Right ventricle myocardium superior (tissue), 1 donor: ENCODE measurements around the gene CPT1C. TPM values are rescaled to one million over a fixed set of nuclear protein-coding genes. Genes with fewer than 3 reads are reported as not detected.

Experiments used
- ATAC-seq: fragments of 200-7000 bp; cut with Tn5 transposase; one replicate; pipeline ENCODE4 v1.9.1; 2020; ENCODE audit warnings: mild to moderate bottlenecking; ENCODE audit not compliant: poor library complexity
- DNase-seq: peaks from one replicate; pipeline ENCODE4 v3.0.0-alpha.2; 2020
- intact Hi-C: fragments of 100-400 bp; cut with DNase I; formaldehyde crosslinking; loops from one replicate; pipeline ENCODE4 v1.11.2; 2022
- total RNA-seq: library from RNA; stranded (reverse); fragmentation: NEBNext Ultra II Directional; extraction: Animal tissue kit (Norgen Biotek cat#: 25700); gene quantifications from one replicate; pipeline ENCODE4 v1.2.1, GENCODE V29; 2021
- donor health status: DM: no; HTN: yes; CAD: no; lungs with severe emphysema.

The CPT1C gene
- total RNA-seq, 1 donor from 2014 or later = 2.2 TPM

DNA sequence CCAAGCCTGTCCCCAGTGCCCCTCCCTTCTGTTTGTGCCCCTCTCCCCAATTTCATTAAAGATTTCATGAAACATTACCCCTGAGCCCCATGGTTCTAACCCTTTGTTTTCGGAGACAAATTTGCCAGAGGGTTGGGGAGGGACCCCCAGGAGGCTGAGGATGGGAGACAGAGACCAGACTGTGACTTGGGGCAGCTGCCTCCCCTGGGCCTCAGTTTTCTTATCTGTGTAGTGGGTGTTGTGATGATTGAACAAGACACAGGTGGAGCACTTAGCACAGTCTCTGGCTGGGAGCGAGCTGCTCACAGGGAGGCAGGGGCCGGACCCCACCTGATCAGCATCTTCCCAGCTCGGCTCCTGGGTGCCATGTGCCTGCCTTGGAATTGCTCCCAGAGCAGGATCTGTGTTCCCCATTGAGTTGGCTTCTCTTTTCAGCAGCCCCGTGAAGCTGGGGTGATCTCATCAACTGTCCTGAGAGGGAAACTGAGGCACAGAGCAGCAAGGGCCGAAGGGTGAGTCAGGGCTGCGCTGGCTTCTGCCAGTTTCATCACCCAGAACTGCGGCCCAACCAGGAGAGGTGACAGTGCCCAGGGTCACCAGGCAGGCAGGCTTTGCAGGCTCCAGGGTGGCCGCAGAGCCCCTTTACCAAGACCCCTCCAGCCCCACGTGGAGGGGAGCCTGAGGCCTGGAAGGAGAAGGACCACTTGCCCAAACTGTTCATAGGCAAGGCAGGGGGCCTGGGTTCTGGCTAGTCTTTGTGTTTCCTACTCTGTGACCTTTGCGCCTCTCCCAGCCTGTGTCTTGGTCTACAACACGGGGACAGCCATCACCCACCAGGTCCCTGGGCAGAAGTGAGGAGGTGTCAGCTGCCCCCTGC lies 32.1 kb upstream of the CPT1C start:
- ATAC-seq (no peak), DNase-seq (no peak)
- intact Hi-C loops = no loop called here

DNA sequence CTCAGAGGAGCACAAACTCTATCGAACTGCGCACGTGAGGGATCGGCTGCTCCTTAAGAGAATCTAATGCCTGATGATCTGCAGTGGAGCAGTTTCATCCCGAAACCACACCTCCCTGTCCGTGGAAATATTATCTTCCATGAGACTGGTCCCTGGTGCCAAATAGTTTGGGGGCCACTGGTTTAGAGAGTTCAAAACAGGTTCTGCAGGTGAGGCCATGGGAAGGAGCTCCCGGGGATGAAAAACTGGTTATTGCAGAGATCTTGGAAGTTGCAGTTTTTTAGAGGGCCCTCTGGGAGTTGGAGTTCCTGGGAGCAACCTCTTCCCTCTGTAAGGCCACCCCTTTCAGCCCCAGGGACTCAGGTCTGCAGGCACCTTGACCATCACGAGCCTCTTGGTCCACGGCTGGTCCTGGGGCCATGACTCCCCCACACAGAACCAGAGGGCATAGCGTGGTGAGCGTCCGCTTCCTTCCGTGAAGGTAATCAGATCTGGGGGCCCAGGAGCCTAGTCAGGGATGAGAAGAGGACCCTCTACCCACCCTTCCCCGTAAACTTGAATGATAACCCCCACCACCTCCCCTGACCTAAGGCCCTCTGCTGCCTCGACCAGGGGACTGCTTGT lies 30.5 kb upstream of the CPT1C start:
- no peak for DNase-seq
- intact Hi-C loops = no loop called here
- ATAC-seq = no peak

DNA sequence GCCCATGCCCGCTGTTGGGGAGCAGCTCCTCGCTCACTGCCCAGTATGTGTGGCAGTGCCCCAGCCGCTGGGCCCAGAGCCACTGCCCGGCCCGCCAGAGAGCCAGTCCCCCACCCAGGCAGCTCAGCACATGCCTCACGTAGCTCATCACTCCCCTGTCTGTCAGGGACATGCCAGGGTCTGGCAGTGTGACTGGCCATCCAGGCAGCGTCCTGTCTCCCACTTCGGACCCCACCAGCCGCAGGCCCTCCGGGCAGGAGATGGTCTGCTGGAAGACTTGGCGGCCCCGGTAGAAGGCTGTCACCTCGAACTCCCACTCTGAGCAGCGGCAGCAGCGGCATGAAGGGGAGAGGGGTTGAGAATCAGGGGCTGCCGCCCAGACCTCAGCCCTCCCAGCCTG lies 28.9 kb upstream of the CPT1C start:
- intact Hi-C loops = no loop called here
- DNase-seq = no peak
- ATAC-seq = no peak

DNA sequence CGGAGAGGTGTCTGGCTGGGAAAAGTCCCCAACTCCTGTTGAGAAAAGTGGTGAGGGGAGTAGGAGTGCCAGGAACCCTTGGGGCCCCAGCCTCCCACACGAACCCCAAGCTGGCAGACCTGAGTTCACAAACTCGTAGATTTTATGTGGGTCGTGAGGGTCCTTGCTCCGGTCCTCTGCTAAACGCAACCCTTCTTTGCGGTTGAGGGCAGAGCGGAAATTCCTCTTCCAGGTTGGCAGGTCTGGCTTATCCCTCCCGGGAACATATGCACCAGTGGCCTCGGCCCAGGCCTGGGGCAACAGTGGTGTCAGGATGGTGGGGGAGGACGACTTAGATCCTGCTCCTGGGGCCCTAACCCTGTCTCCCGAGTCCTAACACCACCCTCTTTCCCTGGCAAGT lies 27.7 kb upstream of the CPT1C start:
- ATAC-seq (no peak), DNase-seq (no peak)
- intact Hi-C loops = no loop called here

DNA sequence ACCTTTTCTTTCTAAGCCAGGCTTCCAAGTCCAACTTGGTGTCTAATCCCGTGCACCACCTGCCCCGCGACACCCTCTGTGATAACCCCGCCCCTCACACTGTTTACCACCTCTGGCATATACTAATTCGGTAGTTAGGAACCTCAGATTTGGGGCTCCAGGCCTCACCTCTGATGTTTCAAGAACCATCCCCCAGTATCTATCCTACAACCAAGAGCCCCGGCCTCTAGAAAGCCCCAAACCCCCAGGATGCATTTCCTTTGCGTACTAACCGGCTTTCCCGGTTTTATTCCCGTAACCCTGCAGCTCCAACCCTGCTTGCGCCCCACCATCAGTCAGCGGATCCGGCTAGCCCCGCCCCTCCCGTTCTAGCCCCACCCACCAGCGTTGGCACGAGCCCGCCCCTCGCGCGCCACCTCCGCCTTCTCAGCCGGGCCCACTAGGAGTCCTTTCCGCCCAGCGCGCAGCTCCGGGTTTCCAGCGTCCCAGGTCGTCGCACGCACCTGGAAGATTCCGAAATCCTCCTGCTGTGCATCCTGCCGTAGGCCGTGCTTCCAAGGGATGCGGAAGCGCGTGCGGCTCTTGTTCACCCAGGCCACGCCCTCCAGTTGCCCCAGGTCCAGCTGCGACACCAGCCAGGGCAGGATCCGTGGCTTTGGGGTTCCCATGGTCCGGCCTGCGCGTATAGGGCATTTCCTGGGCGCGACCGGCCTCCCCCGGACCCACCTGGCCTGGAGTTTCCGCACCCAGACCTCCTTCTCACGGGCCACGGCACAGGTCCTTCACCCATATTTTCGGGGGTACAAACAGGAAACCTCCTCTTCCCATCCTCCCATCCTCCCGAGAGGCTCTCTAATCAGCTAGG lies 26.5 kb upstream of the CPT1C start:
- intact Hi-C loops = no loop called here
- DNase-seq (peak; percentile 94), ATAC-seq (peak; percentile 85)

DNA sequence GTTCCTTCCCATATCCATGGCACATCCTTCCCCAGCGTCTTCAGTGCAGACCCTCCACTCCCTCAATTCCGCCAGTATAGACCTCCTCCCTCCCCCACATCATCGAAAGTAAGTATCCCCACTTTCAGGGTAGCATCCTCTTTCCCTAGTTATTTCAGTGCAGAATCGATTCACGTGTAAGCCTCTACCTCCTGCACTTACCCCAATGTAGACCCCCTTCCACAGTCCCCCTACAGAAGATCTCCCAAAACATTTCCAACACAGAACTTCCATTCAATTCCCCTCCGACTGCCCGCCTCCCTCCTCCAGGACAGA lies 25.9 kb upstream of the CPT1C start:
- DNase-seq (no peak), ATAC-seq (no peak)
- intact Hi-C loops = no loop called here

DNA sequence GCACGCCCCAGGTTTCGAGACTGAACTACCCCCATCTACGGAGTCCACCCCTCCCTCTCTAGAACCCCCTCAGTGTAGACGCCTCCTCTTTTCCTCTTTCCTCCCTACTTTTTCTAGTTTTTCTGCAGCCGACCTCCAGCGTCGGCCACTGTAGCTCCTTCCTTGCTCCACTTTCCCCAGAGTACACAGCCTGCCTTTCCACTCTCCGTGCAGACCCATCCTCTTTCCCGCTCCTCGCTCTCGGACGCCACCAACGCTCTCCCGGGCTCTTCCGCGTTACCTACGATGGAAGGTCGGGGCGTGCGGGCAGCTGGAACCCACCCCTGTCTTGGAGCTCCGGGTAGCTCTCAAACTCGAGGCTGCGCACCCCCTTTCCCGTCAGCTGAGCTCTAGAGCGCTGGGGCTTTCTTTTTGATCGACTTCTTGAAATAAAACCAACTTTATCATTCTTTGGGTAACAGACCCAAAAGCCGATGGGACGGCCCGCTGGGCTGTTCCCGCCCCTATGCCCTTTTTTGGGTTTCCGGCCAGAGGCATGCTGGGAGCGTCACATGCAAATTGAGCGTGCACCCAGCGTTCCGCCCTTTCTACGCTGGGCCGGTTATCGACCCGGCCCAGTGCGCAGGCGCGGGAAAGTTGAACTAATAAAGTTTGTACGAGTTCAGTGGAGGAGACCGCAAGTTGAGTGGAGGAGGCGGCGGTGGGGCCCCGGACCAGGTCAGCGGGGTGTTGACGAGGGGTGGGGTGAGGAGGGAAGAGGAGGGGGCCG lies 25.4 kb upstream of the CPT1C start, which contains the start of the genes BCL2L12 and IRF3:
Gene BCL2L12 (plus strand): TSS at position 583 of the 769 bp plus-strand sequence. CDS start 760 bp downstream, outside the sequence.
Gene IRF3 (minus strand): TSS at position 507 of the 769 bp plus-strand sequence. CDS start 1,019 bp downstream, outside the sequence.
- intact Hi-C loops = no loop called here
- peak; percentile 95 for ATAC-seq
- DNase-seq = peak; percentile 98

DNA sequence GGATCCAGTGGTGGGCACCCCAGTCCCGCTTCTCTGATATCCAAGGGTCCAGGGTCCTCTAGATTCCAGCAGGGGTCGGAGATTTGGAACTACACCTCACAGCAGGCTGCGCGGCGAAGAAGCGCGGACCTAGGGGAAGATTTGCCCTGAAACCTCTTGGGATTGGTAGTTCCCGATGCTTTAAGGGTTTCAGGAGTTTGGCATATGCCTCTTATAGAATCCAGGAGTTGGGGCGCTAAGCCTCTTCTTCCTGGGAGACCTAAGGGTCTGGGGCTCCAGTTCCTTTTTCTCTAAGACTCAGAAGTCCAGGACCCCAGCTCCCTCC lies 24.8 kb upstream of the CPT1C start:
- DNase-seq (no peak), ATAC-seq (no peak)
- intact Hi-C loops = no loop called here

DNA sequence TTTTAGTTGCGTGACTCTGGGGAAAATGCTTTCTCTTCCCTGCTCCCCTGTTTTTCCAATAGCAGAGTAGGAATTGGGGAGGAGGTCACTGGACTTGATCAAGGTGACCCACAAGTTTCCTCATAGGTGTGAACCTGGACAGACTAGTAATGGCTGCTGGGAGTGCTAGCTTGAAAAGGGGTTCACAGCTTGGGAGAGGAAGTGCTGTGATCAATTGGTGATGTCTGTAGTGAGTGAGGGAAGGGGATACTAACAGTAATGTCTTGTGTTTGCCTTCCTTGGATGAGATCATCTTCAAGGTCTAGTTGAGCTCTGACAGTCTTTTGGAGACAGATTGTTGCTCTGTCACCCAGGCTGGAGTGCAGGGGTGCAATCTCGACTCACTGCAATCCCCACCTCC lies 23.4 kb upstream of the CPT1C start:
- no peak for DNase-seq
- no peak for ATAC-seq
- intact Hi-C loops = no loop called here

DNA sequence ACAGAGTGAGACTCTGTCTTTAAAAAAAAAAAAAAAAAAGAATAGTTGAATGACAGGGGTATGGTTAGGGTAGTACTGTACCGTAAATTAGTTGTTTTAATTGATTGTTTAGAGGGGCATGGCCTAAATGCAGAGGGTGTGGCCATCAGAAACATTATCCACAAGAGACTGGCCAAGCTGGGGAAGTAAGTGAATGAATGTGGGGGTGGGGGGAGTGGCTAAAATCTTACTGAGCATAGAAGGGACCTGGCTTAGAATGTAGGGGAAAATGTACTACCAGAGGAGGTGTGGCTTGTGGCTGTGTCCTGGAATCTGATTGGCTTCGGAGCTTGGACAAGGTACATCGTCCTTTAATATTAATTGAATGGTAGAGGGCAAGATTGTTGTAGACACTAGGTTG lies 21.4 kb upstream of the CPT1C start:
- intact Hi-C loops = no loop called here
- DNase-seq (no peak), ATAC-seq (no peak)

DNA sequence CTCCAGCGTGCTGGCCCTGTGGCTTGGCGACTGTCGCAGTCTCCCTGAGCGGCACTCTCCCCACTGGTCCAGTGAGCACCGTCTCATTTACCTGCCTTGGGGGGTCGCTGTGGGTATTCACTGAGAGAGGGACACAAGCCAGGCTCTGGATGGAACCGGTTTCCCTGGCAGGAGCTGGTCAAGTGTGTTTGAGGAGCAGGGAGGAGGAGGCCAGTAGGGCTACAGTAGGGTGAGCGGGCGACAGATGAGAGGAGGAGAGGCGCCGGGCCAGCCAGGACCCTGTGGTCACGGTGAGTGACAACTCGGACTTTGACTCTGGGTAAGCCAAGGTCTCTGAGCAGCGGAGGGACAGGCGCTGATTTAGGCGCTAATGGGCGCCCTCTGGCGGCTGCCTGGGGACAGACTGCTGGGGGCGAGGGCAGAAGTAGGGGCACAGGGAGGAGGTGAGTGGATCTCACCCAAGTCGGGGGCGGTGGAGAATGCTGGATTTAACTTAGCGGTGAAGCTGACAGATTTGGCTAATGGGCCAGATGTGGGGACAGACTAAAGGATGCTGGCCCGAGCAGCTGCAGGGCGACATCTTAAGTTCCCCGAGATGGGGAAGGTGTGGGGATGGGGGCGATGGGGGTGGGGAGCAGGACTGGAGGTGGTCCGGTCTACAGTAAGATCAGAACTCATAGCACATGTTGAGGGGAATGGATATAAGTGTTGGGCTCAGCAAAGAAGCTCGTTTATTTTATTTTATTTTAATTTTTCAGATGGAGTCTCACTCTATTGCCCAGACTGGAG lies 18.6 kb upstream of the CPT1C start:
- DNase-seq (peak; percentile 85), ATAC-seq (no peak)
- intact Hi-C loops = loop anchor here (10.0 kb wide), 1 partner anchor 192 kb away; the partner anchor contains the start of gene PNKP

DNA sequence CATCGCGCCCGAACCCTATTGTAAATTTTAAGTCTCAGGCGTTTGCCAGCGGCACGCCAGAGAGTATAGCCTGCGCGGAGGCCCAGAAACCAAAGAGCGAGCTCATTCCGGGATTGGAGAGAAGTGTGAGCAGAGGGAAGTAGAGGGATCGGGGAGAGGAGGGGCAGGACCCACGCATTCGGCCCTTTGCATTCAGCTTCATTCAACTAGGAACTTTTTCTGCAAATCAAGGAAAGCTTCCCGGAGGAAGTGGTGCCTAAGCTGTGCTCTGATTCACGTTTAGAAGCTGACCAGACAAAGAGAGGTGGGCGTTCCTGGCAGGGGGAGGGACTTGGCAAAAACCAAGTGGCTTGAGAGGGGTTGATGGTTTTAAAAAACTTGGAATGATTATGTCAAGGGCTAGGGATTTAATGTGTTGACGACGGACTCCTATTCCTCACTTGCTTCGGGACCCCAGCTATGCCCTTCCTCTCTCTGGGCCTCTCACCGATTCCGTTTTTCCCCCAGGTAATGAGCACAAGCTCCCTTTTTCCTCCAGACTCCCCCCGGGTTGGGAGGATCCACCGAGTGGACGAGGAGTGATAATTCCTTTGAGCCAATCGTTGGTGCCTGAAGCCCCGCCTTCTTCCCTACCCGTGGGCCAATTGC lies 14.7 kb upstream of the CPT1C start:
- peak; percentile 86 for DNase-seq
- intact Hi-C loops = loop anchor here (5.0 to 10.0 kb wide), 2 partner anchors 169 to 189 kb away; partner anchors contain the start of gene PNKP
- ATAC-seq = peak; percentile 63

DNA sequence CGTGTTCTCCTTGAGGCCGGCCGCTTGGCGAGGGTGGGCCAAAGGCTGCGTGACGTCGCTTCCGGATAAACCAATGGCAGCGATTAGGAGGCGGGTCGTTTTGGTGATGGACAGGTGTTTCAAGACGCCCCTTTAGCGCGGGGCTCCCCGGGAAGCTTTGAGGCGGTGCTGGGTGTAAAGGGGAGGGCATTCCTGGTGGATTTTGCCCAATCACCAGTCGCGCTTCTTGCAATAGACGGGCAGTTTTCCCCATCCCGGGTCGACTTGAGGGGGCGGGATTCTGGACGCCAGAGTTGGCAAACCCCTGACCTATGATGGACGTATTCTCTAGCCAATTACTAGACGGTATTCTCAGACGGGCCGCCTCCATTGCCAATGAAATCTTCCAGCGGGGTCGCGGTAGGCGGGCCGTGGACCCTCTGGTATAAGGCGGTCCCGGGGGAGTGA lies 14.1 kb upstream of the CPT1C start:
- intact Hi-C loops = loop anchor here (5.0 to 10.0 kb wide), 2 partner anchors 170 to 188 kb away; partner anchors contain the start of gene PNKP
- DNase-seq = peak; percentile 100
- peak; percentile 85 for ATAC-seq

DNA sequence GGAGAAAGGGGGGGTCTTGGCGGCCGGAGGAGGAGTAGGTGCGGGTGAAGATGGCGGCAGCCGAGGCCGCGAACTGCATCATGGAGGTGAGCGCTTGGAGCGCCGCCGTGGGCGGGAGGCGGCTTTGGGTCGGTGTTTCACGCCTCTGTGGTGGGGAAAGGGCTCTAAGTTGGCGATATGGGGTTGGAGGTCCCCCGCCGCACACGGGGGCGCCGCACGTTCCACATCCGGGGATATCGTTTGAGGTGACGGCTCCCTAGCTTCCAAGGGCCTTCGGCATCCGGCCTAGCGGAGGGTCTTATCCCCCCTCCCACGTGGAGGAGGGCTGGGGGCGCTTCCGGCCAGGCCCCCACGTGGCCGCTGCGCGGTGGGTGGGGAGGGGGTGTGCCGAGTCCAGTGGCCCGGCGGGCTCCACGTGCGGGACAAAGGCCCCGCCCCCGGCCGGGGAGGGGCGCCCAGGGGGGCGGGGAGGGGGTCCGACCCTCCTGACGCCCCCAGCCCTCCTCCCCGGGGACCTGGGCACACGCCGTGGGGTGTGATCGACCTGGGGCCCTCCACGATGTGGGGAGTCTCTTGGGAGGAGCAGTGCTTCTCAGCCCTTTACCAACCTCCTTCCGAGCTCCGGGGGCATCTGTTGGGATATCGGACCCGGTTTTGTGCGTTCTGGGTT lies 13.6 kb upstream of the CPT1C start, which contains the start of gene PRMT1:
Gene PRMT1 (plus strand): TSS at position 41 of the 670 bp plus-strand sequence. CDS start 10 bp downstream, at position 51.
- intact Hi-C loops = loop anchor here (5.0 to 10.0 kb wide), 2 partner anchors 170 to 187 kb away; partner anchors contain the start of gene PNKP
- DNase-seq (peak; percentile 63), ATAC-seq (peak; percentile 1)

DNA sequence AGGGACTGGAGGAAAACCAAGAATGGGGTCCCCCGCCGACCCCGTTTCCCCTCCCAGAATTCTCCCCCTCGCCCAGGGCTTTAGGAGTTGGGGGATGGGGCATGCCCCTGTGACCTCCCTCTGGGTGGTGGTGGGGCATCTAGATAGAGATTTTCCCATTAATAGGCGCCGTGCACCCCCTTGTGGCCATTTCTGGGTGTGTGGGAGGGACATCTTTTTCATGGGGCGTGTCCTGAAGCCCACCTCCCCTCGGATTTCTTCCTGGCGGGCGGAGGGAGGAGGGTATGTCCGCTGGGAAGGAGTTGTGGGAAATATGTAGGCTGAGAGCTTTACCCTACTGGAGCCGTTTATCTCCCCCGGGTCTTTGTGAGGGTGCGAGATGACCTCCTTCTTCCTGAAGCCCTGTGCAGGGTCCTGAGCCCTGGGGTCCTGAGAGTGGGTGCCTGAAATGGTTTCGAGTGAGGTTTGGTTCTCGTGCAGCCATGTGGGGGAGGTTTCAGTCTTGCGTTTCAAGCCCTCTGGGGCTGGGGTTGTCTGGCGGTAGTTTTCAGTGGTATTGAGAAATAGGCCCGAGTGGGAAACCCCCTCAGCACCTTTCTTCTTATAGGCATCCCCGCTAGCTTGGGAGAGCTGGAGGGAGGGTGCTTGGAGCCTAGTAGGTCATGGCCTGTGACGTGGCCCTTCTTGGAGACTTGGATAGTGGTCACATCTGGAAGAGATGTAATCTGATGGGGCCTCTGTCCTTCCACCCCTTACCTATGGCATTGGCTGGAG lies 12.8 kb upstream of the CPT1C start:
- no peak for ATAC-seq
- intact Hi-C loops = loop anchor here (5.0 to 10.0 kb wide), 2 partner anchors 171 to 187 kb away; partner anchors contain the start of gene PNKP
- DNase-seq = peak; percentile 85
